Neural cell (in vitro differentiated cells): ENCODE results near the gene CUEDC1. TPM values are rescaled to one million over a fixed set of nuclear protein-coding genes. Genes with fewer than 3 reads are reported as not detected.

Experiments
- H2AFZ ChIP-seq: fragments of 200-600, 300-800 bp; sonication (generic), shearing (Covaris generic); 2 replicates; pipeline ENCODE4 v1.6.0; 2014; ENCODE audit warnings: low read depth, mild to moderate bottlenecking, antibody characterized with exemption, low read length, moderate library complexity
- H3F3A ChIP-seq: fragments of 200-600 bp; shearing (Covaris generic); 2 replicates; pipeline ENCODE4 v1.6.1; 2016; ENCODE audit warnings: mild to moderate bottlenecking, moderate library complexity, mixed read lengths, antibody characterized with exemption, low read length; ENCODE audit not compliant: insufficient read depth, poor library complexity, severe bottlenecking
- H3K27ac ChIP-seq: fragments of 200-600, 300-800 bp; sonication (generic), shearing (Covaris generic); 2 replicates; pipeline ENCODE4 v1.5.1; 2014; ENCODE audit warnings: mild to moderate bottlenecking, low read length, moderate library complexity
- H3K27me3 ChIP-seq: fragments of 300-800, 200-600 bp; sonication (generic), shearing (Covaris generic); 2 replicates; pipeline ENCODE4 v1.6.0; 2014; ENCODE audit warnings: mild to moderate bottlenecking, low read depth, low read length, moderate library complexity; ENCODE audit not compliant: insufficient read depth
- H3K36me3 ChIP-seq: fragments of 300-800, 200-600 bp; sonication (generic), shearing (Covaris generic); 2 replicates; pipeline ENCODE4 v1.5.1; 2014; ENCODE audit warnings: mild to moderate bottlenecking, antibody characterized with exemption, low read length, moderate library complexity; ENCODE audit not compliant: insufficient read depth
- H3K4me2 ChIP-seq: fragments of 300-800, 200-600 bp; sonication (generic), shearing (Covaris generic); 2 replicates; pipeline ENCODE4 v1.6.0; 2014; ENCODE audit warnings: mild to moderate bottlenecking, low read length
- H3K4me3 ChIP-seq: fragments of 300-800, 200-600 bp; sonication (generic), shearing (Covaris generic); 2 replicates; pipeline ENCODE4 v1.5.1; 2014; ENCODE audit warnings: mild to moderate bottlenecking, low read length, moderate library complexity
- H3K79me2 ChIP-seq: fragments of 200-600 bp; shearing (Covaris generic); replicated peaks from 2 replicates; pipeline ENCODE4 v1.6.0; 2014; ENCODE audit warnings: mild to moderate bottlenecking, low read length, moderate library complexity; ENCODE audit not compliant: insufficient read depth
- H3K9ac ChIP-seq: fragments of 300-800, 200-600 bp; sonication (generic), shearing (Covaris generic); 2 replicates; pipeline ENCODE4 v1.6.1; 2016; ENCODE audit warnings: mild to moderate bottlenecking, low read length, mixed read lengths
- H3K9me2 ChIP-seq: fragments of 200-600 bp; shearing (Covaris generic); 2 replicates; pipeline ENCODE4 v1.6.1; 2016; ENCODE audit warnings: mild to moderate bottlenecking, low read length, mixed read lengths; ENCODE audit not compliant: insufficient read depth
- H3K9me3 ChIP-seq: fragments of 200-600, 300-800 bp; sonication (generic), shearing (Covaris generic); 2 replicates; pipeline ENCODE4 v1.6.1; 2016; ENCODE audit warnings: mild to moderate bottlenecking, mixed run types, low read length, moderate library complexity, mixed read lengths
- H4K20me1 ChIP-seq: fragments of 200-600 bp; shearing (Covaris generic); 2 replicates; pipeline ENCODE4 v1.6.1; 2016; ENCODE audit warnings: mild to moderate bottlenecking, mixed run types; ENCODE audit not compliant: insufficient read depth
- EP300 ChIP-seq: fragments of 450-650 bp; conservative IDR thresholded peaks from 2 replicates; pipeline ENCODE4 v1.6.1; 2014; ENCODE audit warnings: antibody characterized with exemption, mild to moderate bottlenecking, moderate library complexity; ENCODE audit not compliant: poor library complexity, severe bottlenecking
- EZH2 ChIP-seq: fragments of 200-600, 300-800 bp; shearing (Covaris generic), sonication (generic); IDR thresholded peaks from 2 replicates; pipeline ENCODE4 v1.6.1; 2014; ENCODE audit warnings: antibody characterized with exemption, low read length, borderline replicate concordance, mild to moderate bottlenecking; ENCODE audit not compliant: insufficient read depth, poor library complexity, severe bottlenecking
- MXI1 ChIP-seq: fragments of 450-650 bp; conservative IDR thresholded peaks from 2 replicates; pipeline ENCODE4 v1.6.1; 2014; ENCODE audit warnings: antibody characterized with exemption, mild to moderate bottlenecking; ENCODE audit not compliant: poor library complexity, severe bottlenecking
- POLR2AphosphoS5 ChIP-seq: IDR thresholded peaks from 2 replicates; pipeline ENCODE4 v1.6.1; 2012
- RAD21 ChIP-seq: fragments of 450-650 bp; conservative IDR thresholded peaks from 2 replicates; pipeline ENCODE4 v1.6.1; 2014; ENCODE audit warnings: antibody characterized with exemption, mild to moderate bottlenecking, moderate library complexity
- SMC3 ChIP-seq: fragments of 450-650 bp; conservative IDR thresholded peaks from 2 replicates; pipeline ENCODE4 v1.6.1; 2014; ENCODE audit warnings: antibody characterized with exemption, mild to moderate bottlenecking, moderate library complexity; ENCODE audit not compliant: poor library complexity
- TAF1 ChIP-seq: IDR thresholded peaks from 2 replicates; pipeline ENCODE4 v1.6.1; 2012; ENCODE audit warnings: low read depth
- polyA plus RNA-seq: library from polyadenylated mRNA; depleted of rRNA; stranded (reverse); fragments of >200 nt; gene quantifications from 2 replicates; pipeline ENCODE4 v1.2.3, GENCODE V29; 2014
- TF ChIP-seq, protein P1 (sequence below): IDR thresholded peaks from 2 replicates; pipeline ENCODE4 v1.6.1; 2012; ENCODE audit warnings: borderline replicate concordance
- TF ChIP-seq, protein P2 (sequence below): fragments of 450-650 bp; IDR thresholded peaks from 2 replicates; pipeline ENCODE4 v1.5.1; 2014; ENCODE audit warnings: antibody characterized with exemption, mild to moderate bottlenecking, moderate library complexity; ENCODE audit not compliant: poor library complexity, severe bottlenecking

Gene CUEDC1
- polyA plus RNA-seq, 1 donor from 2014 or later, result 27.0 TPM

DNA sequence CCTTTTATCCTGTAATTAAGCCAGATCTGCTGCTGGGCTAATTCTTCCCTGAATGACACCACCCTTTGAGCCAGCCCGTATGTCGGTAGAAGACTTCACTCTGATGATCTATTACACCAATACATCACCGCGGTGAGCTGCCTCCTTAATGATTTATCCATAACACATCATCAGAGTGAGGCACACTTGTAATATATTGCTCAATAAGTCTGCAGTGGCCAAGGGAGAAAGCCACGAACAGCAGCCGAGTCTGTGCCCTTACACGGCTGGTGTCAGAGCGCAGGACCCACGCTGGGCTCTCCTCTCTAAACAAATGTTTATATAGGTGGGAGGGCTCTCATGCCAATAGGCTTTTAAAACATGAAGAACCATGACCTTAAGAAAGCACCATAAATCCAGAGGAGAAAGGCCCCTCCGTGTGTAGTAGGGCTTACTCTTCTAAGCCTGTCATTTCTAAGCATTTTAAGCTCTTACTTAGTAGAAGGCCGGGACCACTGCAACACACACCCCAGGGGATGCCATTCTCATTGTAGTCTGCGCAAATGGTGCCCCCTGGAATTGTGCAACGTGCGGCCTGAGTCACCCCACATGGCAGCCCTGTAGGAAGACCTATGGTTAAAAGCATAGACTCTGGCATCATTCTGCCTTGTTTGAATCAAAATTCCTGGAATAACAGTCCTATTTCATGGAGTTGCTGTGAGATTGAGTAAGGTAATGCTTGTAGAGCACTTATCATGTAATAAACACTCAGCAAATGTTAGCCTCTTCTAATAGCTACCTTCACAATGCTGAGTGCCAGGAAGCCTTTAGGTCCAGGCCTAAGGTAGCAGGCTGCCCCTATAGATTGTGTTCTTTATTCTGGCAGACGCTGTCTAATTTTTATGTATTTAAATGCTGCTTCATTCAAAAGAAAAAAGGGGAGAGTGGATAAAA lies 131.5 kb downstream of the CUEDC1 start:
- H3K9ac ChIP-seq, result no peak overlapping the region
- H3K9me3 ChIP-seq, result no peaks in the 10 kb centered on the region
- H3K4me2 ChIP-seq, result no peak overlapping the region
- no peaks in the 10 kb centered on the region for H3K79me2 ChIP-seq
- H3F3A ChIP-seq, result no peaks in the 10 kb centered on the region
- H3K27ac ChIP-seq, result peak overlapping the region; percentile 39
- no peaks in the 10 kb centered on the region for H4K20me1 ChIP-seq
- H3K36me3 ChIP-seq, result no peaks in the 10 kb centered on the region
- no peaks in the 10 kb centered on the region for H3K27me3 ChIP-seq
- peak overlapping the region; percentile 22 for H3K4me3 ChIP-seq
- TF ChIP-seq MXI1 (no peak), POLR2AphosphoS5 (peak; percentile 45), SMC3 (no peak), RAD21 (no peak), EP300 (peak; percentile 9), EZH2 (no peak), TAF1 (no peak)
- TF ChIP-seq, protein P1, sequence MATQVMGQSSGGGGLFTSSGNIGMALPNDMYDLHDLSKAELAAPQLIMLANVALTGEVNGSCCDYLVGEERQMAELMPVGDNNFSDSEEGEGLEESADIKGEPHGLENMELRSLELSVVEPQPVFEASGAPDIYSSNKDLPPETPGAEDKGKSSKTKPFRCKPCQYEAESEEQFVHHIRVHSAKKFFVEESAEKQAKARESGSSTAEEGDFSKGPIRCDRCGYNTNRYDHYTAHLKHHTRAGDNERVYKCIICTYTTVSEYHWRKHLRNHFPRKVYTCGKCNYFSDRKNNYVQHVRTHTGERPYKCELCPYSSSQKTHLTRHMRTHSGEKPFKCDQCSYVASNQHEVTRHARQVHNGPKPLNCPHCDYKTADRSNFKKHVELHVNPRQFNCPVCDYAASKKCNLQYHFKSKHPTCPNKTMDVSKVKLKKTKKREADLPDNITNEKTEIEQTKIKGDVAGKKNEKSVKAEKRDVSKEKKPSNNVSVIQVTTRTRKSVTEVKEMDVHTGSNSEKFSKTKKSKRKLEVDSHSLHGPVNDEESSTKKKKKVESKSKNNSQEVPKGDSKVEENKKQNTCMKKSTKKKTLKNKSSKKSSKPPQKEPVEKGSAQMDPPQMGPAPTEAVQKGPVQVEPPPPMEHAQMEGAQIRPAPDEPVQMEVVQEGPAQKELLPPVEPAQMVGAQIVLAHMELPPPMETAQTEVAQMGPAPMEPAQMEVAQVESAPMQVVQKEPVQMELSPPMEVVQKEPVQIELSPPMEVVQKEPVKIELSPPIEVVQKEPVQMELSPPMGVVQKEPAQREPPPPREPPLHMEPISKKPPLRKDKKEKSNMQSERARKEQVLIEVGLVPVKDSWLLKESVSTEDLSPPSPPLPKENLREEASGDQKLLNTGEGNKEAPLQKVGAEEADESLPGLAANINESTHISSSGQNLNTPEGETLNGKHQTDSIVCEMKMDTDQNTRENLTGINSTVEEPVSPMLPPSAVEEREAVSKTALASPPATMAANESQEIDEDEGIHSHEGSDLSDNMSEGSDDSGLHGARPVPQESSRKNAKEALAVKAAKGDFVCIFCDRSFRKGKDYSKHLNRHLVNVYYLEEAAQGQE, result no peak
- TF ChIP-seq, protein P2, sequence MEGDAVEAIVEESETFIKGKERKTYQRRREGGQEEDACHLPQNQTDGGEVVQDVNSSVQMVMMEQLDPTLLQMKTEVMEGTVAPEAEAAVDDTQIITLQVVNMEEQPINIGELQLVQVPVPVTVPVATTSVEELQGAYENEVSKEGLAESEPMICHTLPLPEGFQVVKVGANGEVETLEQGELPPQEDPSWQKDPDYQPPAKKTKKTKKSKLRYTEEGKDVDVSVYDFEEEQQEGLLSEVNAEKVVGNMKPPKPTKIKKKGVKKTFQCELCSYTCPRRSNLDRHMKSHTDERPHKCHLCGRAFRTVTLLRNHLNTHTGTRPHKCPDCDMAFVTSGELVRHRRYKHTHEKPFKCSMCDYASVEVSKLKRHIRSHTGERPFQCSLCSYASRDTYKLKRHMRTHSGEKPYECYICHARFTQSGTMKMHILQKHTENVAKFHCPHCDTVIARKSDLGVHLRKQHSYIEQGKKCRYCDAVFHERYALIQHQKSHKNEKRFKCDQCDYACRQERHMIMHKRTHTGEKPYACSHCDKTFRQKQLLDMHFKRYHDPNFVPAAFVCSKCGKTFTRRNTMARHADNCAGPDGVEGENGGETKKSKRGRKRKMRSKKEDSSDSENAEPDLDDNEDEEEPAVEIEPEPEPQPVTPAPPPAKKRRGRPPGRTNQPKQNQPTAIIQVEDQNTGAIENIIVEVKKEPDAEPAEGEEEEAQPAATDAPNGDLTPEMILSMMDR, result no peak
- no peaks in the 10 kb centered on the region for H3K9me2 ChIP-seq
- H2AFZ ChIP-seq, result no peak overlapping the region

DNA sequence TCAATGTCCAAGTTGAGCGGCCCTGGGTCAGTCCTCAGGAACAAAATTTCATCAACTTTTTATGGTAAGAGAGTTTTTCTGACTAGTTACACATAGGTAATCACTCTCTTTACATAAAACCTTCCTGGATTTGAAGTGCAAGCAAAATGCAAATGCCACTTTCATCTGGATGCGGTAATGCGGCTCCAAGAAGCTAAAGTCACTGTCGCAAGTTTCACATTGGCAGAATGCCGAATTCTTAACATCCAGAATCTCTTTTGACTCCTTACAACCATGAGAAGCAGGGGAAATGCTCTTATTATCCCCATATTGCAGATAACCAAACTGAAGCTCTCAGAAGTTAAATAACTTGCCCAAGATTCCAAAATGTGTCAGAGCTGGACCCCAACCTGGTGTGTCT lies 135.3 kb downstream of the CUEDC1 start:
- no peak for TF ChIP-seq EZH2
- TF ChIP-seq EP300, result no peak
- no peak for TF ChIP-seq MXI1
- no peak for TF ChIP-seq RAD21
- no peak for TF ChIP-seq SMC3
- TF ChIP-seq, protein P2, result no peak
- no peak for TF ChIP-seq POLR2AphosphoS5
- no peak for TF ChIP-seq TAF1
- TF ChIP-seq, protein P1, result no peak
- Histone ChIP-seq H4K20me1 (no peaks in the 10 kb centered on the region), H3K36me3 (no peaks in the 10 kb centered on the region), H3K9me2 (no peaks in the 10 kb centered on the region), H3K4me3 (no peak overlapping the region), H3K27ac (no peak overlapping the region), H3K9ac (no peak overlapping the region), H3K79me2 (no peaks in the 10 kb centered on the region), H3K9me3 (no peaks in the 10 kb centered on the region), H3K27me3 (no peaks in the 10 kb centered on the region), H3F3A (no peaks in the 10 kb centered on the region), H2AFZ (no peak overlapping the region), H3K4me2 (no peak overlapping the region)
